Astrocyte of the hippocampus (primary cell): ENCODE results near the gene GRIK1.
A peak's percentile ranks its signal among the peaks of the same experiment; 100 is the strongest.

Experiments used
- DNase-seq: peaks from one replicate; pipeline ENCODE4 v3.0.0; 2011; ENCODE audit warnings: low read depth, low spot score

The GRIK1 gene

DNA sequence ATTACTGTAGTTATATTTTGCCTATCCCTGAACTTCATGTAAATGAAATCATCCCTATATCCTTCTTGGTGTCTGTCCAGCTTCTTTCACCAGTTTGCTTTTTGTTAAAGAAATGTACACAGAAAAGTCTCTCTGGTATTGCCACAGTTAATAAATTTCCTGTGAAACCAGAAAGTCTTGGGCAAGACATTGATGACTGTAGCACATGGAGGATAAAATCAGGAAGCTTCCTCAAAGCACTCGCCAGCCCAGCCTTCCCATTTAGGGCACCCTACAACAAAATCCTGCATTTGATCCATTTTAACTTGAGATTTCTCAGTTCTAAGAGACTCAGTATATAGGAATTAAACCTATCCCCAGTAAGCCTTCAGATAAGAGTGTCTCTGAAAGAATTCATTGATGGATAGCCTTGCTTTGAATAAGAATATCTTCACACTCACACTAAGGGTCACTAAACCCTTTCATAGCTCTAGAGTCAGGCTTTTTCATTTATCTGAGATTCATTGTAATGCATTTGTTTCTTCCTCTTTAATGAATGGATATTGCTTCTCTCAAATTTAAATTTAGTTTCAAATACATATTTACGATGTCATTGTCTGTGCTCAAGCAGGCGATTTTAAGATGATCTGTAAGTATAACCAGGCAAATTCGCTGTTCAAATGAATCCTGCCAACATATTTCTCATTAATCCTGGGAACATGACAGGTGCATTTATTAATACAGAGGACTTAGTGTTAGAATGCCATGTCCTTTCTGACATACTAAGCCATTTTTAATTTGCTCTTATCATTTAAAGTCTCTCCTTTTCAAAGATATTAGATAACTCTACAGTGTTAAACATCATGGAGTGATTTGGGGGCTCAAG is 153.1 kb downstream of the GRIK1 start:
- DNase-seq: no peak

DNA sequence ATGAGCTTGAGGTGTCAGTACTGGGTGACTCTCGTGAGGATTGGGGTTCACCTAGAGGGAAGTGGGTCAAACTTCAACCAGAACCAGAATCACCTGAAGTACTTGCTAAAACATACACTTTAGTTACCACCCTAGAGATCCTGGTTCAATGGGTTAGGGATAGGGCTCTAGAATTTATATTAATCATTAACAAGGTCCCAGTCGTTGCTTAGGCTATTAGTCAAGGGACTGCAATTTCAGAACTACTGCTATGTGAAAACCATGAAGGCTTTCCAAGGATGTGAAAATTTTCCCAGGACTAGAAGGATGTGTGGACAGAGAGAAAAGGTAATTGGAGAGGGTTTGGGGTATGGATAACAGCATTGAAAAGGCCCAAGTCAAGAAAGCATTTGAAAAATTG is 162.6 kb downstream of the GRIK1 start:
- no peak for DNase-seq

GRCh38 chr21:29775462-29775861 is 164.3 kb downstream of the GRIK1 start:
- no peak for DNase-seq

DNA sequence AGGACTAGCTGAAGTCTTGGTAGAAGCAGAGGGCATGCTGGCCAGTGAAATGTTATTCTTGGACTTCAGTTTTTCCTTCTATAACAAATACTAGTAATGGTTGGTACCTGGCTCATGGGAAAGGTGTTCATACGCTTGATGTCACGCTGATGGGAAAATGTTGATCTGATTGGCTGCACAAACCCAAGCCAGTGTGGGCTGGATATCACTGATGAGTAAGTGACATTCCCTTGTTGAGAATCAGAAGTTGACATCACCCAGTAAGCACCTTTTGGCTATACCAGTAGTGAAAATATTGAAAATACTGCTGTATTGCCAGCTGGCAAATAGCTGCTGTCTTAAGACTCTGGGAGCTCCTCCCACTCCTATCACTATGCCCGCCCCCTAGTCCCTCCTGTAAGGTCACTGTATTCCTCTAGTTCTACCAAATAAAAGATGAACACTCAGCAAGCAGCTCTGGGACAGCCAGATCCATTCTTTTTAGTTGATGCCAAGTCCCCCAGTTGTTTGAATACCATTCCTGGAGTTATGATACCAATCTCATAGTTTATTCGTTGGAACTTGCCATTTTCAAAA is 168.2 kb downstream of the GRIK1 start:
- no peak for DNase-seq

DNA sequence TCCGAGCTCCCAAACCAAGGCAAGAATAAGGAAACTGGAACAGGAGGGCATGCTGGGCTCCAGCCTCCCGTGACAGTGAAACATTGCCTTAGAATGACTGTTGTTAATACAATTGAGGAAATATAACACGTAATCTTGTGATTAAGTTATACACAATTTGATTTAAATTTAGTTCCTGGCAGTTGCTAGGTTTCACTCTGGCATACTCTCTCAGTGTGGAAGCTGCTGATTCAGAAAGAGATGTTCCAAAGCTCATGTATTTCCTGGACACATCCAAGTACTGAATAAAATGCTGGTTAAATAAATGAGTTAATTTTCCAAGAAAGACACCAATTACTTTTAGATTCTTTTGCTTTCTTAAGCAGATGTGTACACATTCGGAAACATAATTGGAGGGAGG is 176.1 kb downstream of the GRIK1 start:
- no peak for DNase-seq

- no peak for DNase-seq
These were observed 177.2 kb downstream of the GRIK1 start for GRCh38 chr21:29762570-29763082.

DNA sequence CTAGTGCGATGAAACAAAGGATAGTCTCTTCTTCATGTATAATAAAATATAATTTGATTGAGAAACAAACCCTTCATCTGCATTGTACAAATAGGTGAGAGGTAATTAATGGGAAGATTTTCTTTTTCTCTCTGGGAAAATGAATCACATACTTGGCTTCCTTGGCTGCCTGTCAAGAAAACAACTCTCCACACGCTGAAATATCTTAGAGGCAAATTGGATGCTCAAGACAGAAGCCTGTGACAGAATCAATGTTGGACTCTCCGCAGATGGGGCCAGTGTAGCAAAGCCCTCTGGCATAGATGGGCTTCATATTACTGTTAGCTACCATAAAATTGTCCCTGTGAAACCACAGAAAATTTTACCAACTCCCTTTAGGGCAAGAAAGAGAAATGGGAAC is 186.6 kb downstream of the GRIK1 start:
- DNase-seq: peak; percentile 58

DNA sequence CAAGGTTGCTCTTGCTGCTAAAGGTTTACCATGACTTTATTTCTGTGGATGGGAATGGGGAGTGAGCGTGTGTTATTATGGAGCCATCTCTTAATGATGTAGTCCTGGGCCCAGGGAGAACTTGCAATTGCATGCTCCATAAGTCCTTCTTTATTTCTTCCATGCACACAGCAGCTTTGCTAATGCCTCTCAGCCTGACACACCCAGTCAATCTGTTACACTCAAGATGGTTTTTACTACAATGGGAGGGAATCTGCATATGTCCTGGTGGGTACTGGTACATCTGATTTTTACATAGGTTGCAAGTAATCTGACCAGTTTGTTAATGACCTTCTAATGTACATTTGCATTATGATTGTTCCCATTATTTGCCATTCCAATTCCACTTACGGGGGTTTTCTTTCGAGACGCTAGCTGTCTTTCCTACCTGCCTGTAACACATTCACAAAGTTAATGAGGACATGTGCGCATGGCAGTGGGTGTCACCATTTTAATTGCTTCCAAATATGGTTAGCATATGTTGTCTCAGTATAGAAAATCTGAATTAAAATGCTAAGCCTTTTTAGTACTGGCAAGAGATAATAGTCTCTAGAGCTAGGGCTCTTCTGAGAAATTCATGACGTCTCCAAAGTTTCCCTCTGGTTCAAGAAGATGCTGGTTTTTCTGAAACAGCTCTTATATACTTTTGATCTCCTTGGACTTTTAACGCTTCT is 188.2 kb downstream of the GRIK1 start:
- DNase-seq: no peak

DNA sequence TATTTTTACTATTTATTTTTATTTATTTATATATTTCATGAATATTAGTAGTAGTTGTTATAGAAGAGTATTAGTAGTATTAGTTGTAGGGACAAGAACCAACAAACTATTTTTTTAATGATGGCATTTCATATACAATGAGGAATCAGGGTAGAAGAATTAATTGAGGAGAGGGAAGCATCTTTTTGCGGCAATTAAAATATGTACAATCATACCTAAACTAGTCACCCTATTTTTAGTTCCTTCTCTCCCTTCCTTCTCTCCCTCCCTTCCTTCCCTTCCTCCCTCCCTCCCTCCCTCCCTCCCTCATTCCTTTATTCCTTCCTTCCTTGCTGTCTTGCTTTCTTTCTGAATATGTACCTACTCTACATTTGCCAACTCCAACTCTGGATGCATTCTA is 189.8 kb downstream of the GRIK1 start:
- DNase-seq: no peak

GRCh38 chr21:29749223-29749622 is 190.6 kb downstream of the GRIK1 start:
- DNase-seq: no peak

DNA sequence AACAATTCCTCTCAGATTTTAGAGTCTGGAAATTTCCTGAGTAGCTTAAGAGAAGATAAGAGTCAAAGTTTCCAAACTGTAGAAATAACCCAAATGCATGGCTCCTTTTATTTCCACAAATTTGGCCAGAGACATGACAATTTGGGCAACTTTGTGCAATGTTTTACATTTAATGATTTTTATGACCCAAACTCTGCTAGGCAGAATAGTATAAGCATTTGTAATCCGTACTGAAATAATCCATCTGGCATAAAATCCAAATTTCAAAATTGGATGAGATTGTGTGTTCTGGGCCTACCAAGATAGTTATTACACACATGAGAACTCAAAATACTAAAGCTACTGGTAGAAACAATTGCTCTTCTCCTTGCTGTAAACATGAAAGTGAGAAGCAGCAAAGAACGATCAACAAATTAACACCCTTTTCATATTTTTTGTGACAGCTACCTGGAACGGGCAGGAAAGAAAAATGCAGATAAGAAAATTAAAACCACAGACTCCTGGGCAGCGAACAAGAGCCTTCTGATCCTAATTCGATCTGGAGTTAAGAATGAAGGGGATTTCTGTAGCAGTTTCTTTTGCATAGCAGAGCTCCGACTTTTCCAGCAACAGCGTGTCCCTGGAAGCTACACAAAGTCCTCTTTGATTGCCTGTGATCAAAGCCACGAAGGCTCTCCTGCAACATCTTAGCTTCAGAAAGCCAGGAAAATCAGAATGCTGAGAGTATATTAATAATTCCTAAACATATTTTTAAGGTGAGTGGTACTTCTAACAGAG is 191.2 kb downstream of the GRIK1 start:
- peak; percentile 28 for DNase-seq

- DNase-seq: no peak
These were observed 198.0 kb downstream of the GRIK1 start for GRCh38 chr21:29741761-29742160.

GRCh38 chr21:29739176-29739575 is 200.6 kb downstream of the GRIK1 start:
- no peak for DNase-seq

DNA sequence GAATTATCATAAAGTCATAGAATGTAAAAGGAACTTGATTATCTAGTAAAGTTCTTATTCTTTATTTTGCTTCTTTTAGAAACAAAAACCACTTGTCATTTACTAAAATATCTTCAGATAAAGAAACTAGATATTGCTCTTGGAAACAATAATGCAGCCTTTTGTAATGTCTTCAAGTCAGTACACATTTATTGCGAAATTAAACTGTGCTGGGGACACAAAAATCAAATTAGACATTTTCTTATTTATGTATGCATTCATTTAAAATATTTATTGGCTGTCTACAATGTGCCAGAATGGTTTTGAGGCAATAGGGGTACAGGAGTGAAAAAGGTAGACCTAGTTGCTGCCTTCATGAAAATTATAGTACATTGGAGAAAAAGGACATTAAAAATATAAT is 201.1 kb downstream of the GRIK1 start:
- DNase-seq: no peak

GRCh38 chr21:29737186-29737585 is 202.6 kb downstream of the GRIK1 start:
- peak; percentile 34 for DNase-seq

- peak; percentile 38 for DNase-seq
These were observed 209.5 kb downstream of the GRIK1 start for GRCh38 chr21:29730281-29730680.

GRCh38 chr21:29726044-29726443 is 213.8 kb downstream of the GRIK1 start:
- DNase-seq: no peak

GRCh38 chr21:29725025-29725736 is 214.6 kb downstream of the GRIK1 start:
- no peak for DNase-seq

- DNase-seq: no peak
These were observed 217.8 kb downstream of the GRIK1 start for GRCh38 chr21:29721964-29722363.

DNA sequence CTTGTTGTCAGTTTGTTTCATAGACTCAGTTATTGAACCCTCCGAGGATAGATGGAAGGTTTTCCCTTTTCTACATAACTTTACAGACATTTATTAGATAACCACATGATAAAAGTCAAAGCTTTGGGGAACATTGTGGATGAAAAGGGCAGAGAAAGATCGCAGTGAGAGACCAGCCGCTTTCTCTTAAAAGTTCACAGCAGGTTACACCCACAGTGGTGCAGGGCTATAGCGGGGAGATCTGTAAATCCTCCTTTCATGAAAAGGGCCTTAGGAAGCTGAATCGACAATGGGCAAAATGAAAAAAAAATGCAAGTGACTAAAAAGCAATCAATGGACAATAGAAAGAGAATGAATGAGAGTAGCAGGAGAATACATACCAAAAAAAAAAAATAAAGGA is 218.6 kb downstream of the GRIK1 start:
- no peak for DNase-seq

GRCh38 chr21:29719521-29719920 is 220.3 kb downstream of the GRIK1 start:
- DNase-seq: no peak
